Effector memory CD4-positive, alpha-beta T cell (primary cell): ENCODE results near the gene GMCL1.

Experiments
- DNase-seq, 3 donors: peaks; one replicate each; pipeline ENCODE4 v3.0.0-alpha.2; 2020
- H3K27ac ChIP-seq: 2 replicates; pipeline ENCODE4 v1.7.0; 2013; ENCODE audit warnings: mild to moderate bottlenecking, low read length, moderate library complexity; ENCODE audit not compliant: insufficient read depth, poor library complexity, severe bottlenecking
- H3K27me3 ChIP-seq: replicated peaks from 2 replicates; pipeline ENCODE4 v1.7.0; 2013; ENCODE audit warnings: mild to moderate bottlenecking, low read length; ENCODE audit not compliant: insufficient read depth, control insufficient read depth, poor library complexity, severe bottlenecking
- H3K36me3 ChIP-seq: 2 replicates; pipeline ENCODE4 v1.7.0; 2013; ENCODE audit warnings: mild to moderate bottlenecking, low read length, moderate library complexity; ENCODE audit not compliant: control insufficient read depth, insufficient read depth
- H3K4me1 ChIP-seq: 2 replicates; pipeline ENCODE4 v1.7.0; 2013; ENCODE audit warnings: low read length, mild to moderate bottlenecking; ENCODE audit not compliant: control insufficient read depth, insufficient read depth, poor library complexity, severe bottlenecking
- H3K4me3 ChIP-seq: 2 replicates; pipeline ENCODE4 v1.7.0; 2013; ENCODE audit warnings: low read length, low read depth, mild to moderate bottlenecking; ENCODE audit not compliant: insufficient read depth, poor library complexity, severe bottlenecking
- H3K9me3 ChIP-seq: 2 replicates; pipeline ENCODE4 v1.7.0; 2013; ENCODE audit warnings: mild to moderate bottlenecking, low read length, moderate library complexity; ENCODE audit not compliant: control insufficient read depth
- total RNA-seq, 3 donors: gene quantifications; one replicate each; lab custom pipeline; 2026; lab: John Stamatoyannopoulos, UW

The GMCL1 gene
- total RNA-seq = 31.2 to 37.9 (median 36.3) reads per million in 3 donors

GRCh38 chr2:69829256-69830044 is at the start of gene GMCL1:
Gene GMCL1 (plus strand): TSS chr2:69829660. CDS start chr2:69829893, 233 bp downstream.
- Histone ChIP-seq H3K27me3 (no peaks in the 10 kb centered on the region), H3K27ac (peak within 1 kb of the TSS; percentile 90), H3K4me3 (peak within 1 kb of the TSS; percentile 87), H3K9me3 (no peaks in the 10 kb centered on the region), H3K4me1 (peaks cover 16% of the 10 kb centered on the region), H3K36me3 (no peaks in the 10 kb centered on the region)
- peak; percentile 98 to 99 (median 98) for DNase-seq

GRCh38 chr2:69780921-69781320 is 48.5 kb upstream of the GMCL1 start:
- Histone ChIP-seq H3K27ac (no peak overlapping the region), H3K4me1 (no peaks in the 10 kb centered on the region), H3K27me3 (no peaks in the 10 kb centered on the region), H3K4me3 (no peak overlapping the region), H3K9me3 (no peaks in the 10 kb centered on the region), H3K36me3 (no peaks in the 10 kb centered on the region)
- DNase-seq = no peak

- Histone ChIP-seq H3K9me3 (no peaks in the 10 kb centered on the region), H3K36me3 (no peaks in the 10 kb centered on the region), H3K4me1 (no peaks in the 10 kb centered on the region), H3K27ac (no peak overlapping the region), H3K4me3 (no peak overlapping the region), H3K27me3 (no peaks in the 10 kb centered on the region)
- DNase-seq = no peak
Measured at GRCh38 chr2:69781321-69782248, 47.9 kb upstream of the GMCL1 start.

GRCh38 chr2:69784228-69784627 is 45.2 kb upstream of the GMCL1 start:
- no peak overlapping the region for H3K27ac ChIP-seq
- no peak for DNase-seq
- H3K27me3 ChIP-seq = no peaks in the 10 kb centered on the region
- no peak overlapping the region for H3K4me3 ChIP-seq
- H3K4me1 ChIP-seq = no peaks in the 10 kb centered on the region
- no peaks in the 10 kb centered on the region for H3K36me3 ChIP-seq
- H3K9me3 ChIP-seq = no peaks in the 10 kb centered on the region

GRCh38 chr2:69785358-69785757 is 44.1 kb upstream of the GMCL1 start:
- Histone ChIP-seq H3K36me3 (no peaks in the 10 kb centered on the region), H3K4me3 (no peak overlapping the region), H3K4me1 (no peaks in the 10 kb centered on the region), H3K9me3 (no peaks in the 10 kb centered on the region), H3K27me3 (no peaks in the 10 kb centered on the region), H3K27ac (no peak overlapping the region)
- DNase-seq = no peak

- no peak overlapping the region for H3K27ac ChIP-seq
- no peaks in the 10 kb centered on the region for H3K9me3 ChIP-seq
- H3K4me3 ChIP-seq = no peak overlapping the region
- H3K4me1 ChIP-seq = no peaks in the 10 kb centered on the region
- no peaks in the 10 kb centered on the region for H3K27me3 ChIP-seq
- no peaks in the 10 kb centered on the region for H3K36me3 ChIP-seq
- no peak for DNase-seq
Measured at GRCh38 chr2:69786052-69786560, 43.4 kb upstream of the GMCL1 start.

GRCh38 chr2:69789175-69789721 is 40.2 kb upstream of the GMCL1 start:
- Histone ChIP-seq H3K4me1 (no peaks in the 10 kb centered on the region), H3K9me3 (no peaks in the 10 kb centered on the region), H3K27me3 (no peaks in the 10 kb centered on the region), H3K36me3 (no peaks in the 10 kb centered on the region), H3K27ac (no peak overlapping the region), H3K4me3 (no peak overlapping the region)
- DNase-seq = no peak

GRCh38 chr2:69789772-69790600 is 39.5 kb upstream of the GMCL1 start:
- Histone ChIP-seq H3K27ac (no peak overlapping the region), H3K9me3 (no peaks in the 10 kb centered on the region), H3K4me1 (no peaks in the 10 kb centered on the region), H3K4me3 (no peak overlapping the region), H3K27me3 (no peaks in the 10 kb centered on the region), H3K36me3 (no peaks in the 10 kb centered on the region)
- DNase-seq = no peak

GRCh38 chr2:69790601-69790959 is 38.9 kb upstream of the GMCL1 start:
- no peak overlapping the region for H3K4me3 ChIP-seq
- H3K27ac ChIP-seq = no peak overlapping the region

More at GRCh38 chr2:69790601-69790959, 38.9 kb upstream of the GMCL1 start:
- Histone ChIP-seq H3K36me3 (no peaks in the 10 kb centered on the region), H3K9me3 (no peaks in the 10 kb centered on the region), H3K4me1 (no peaks in the 10 kb centered on the region), H3K27me3 (no peaks in the 10 kb centered on the region)
- DNase-seq = no peak
